Right forelimb (tissue), 1 donor: ENCODE data around the gene NSRP1.
"Not testable (repeated sequence)": the region's sequence is repeated elsewhere in the genome, so short reads cannot be mapped to it uniquely, and the experiment has no call there.

Experiments used
- DNase-seq: peaks from one replicate; pipeline ENCODE4 v3.0.0-alpha.2; 2018

Gene NSRP1

GRCh38 chr17:30124273-30124796 is 7.7 kb downstream of the NSRP1 start:
- no peak for DNase-seq

GRCh38 chr17:30130121-30130520 is 13.5 kb downstream of the NSRP1 start:
- no peak for DNase-seq

DNA sequence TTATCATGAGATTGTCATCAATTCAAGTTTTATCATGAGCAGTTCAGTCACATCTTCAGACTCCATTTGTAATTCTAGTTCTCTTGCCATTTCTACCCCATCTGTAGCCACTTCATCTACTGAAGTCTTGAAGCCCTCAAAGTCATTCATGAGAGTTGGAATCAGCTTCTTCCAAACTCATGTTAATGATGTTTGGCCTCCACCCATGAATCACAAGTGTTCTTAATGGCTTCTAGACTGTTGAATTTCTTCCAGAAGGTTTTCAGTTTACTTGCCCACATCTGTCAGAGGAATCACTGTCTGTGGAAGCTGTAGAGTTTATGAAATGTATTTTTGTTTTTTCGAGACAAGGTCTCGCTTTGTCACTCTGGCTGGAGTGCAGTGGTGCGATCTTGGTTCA is 16.0 kb downstream of the NSRP1 start:
- DNase-seq: no peak

DNA sequence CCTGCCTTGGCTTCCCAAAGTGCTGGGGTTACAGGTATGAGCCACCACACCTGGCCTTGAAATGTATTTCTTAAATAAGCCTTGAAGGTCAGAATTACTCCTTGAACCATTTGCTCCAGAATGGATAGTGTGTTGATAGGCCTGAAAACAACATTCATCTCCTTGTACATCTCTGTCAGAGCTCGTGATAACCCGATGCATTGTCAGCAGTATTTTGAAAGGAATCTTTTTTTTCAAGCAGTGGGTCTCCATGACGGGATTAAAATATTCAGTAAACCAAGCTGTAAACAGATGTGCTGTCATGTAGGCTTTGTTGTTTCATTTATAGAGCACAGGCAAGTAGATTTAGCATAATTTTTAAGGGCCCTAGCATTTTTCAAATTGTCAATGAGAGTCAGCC is 16.6 kb downstream of the NSRP1 start:
- DNase-seq: no peak

DNA sequence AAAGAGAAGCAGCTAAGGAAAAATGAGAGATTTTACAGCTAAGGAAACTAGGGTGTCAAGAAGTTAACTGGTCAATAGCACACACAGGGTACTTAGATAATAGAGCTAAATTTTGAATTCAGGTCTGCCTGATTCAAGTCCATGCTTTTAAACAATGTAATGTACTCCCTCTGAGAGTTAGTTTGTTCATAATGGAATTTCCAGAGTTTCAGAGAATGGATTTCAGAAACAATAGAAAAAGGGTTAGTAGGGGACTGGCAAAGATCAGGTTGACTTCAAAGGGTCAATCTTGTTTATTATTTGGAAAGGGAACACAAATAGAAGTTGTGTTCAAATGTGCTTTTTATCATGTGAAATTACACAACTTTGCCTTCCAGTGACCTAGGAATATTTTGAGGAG is 17.9 kb downstream of the NSRP1 start:
- DNase-seq: no peak

DNA sequence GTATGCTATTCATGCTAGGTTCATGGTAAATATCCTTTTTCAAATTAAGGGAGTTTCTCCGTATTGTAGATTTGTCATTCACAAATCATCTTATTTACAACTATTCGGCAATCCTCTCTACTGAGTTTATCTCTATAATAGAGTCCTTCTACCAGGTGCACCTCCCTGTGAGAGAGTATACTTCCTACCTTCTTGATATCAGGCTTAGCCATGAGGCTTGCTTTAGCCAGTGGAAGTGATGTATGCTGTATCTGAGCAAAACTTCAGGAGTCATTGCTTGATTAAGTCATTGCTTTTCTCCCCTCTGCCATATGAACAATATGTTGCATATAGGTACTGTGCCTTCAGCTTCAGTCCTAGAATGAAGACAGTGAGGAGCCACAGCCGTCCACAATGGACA is 20.5 kb downstream of the NSRP1 start:
- DNase-seq: no peak

DNA sequence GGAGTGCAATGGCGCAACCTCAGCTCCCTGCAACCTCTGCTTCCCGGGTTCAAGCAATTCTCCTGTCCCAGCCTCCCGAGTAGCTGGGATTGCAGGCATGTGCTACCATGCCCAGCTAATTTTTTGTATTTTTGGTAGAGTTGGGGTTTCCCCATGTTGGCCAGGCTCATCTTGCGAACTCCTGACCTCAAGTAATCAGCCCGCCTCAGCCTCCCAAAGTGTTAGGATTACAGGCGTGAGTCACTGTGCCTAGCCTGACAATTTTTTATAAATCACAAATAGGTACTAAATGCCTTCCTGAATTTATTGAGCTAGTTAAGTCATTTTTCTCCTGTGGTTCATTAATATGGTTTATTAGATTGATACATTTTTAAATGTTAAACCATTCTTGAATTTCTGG is 31.2 kb downstream of the NSRP1 start:
- not testable (repeated sequence) for DNase-seq

DNA sequence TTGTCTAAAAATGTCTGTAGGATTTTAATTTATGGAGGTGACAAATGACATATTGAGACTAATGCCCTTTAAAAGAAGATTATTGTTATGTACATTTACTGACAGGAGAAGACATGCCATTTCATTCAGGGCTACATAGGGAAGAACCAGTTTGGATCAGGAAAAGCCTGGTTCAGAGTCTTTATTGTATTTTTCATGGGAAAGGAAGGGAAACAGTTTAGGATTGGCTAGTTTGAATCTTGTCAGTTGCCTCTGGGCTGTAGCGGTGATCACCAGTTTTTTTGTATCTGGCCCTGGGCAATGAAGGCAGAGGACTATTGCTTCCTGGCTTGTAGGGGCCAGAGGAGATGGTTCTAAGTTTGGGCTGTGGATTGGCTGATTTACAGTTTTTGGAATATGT is 31.8 kb downstream of the NSRP1 start:
- DNase-seq: no peak

- DNase-seq: no peak
Observed at GRCh38 chr17:30151471-30151870, 34.9 kb downstream of the NSRP1 start.

DNA sequence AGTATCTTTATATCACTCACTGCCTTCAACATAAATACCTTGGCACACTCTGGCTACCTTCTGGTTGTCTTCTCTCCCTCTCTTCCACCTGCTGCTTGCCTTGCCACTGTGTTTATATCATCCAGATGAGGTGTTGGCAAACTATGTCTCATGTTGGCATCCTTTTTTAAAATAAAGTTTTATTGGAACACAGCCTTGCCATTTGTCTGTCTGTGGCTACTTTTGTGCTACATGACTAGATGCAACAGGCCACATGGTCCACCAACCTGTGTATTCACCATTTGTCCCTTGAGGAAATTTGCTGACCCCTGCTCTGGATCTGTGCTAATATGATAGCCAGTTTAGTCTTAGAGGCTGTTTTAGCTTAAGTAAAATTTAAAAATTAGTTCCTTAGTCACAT is 36.8 kb downstream of the NSRP1 start:
- no peak for DNase-seq

GRCh38 chr17:30155389-30155788 is 38.8 kb downstream of the NSRP1 start:
- DNase-seq: no peak

GRCh38 chr17:30158896-30159625 is 42.4 kb downstream of the NSRP1 start:
- no peak for DNase-seq

- no peak for DNase-seq
Observed at GRCh38 chr17:30160419-30161172, 44.0 kb downstream of the NSRP1 start.

GRCh38 chr17:30161601-30162000 is 45.0 kb downstream of the NSRP1 start:
- no peak for DNase-seq

DNA sequence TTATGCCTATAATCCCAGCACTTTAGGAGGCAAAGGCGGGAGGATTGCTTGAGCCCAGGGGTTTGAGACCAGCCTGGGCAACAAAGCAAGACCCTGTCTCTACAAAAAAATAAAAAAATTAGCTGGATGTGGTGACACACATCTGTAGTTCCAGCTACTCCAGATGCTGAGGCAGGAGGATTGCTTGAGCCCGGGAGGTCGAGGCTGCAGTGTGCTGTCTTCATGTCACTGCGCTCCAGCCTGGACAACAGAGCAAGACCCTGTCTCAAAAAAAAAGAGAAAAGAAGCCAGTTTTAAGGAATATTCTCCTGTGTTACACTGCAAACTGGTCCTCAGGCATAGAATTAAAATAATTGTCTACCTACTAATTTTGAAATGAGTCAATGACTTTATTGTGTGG is 47.9 kb downstream of the NSRP1 start:
- DNase-seq: no peak

GRCh38 chr17:30165147-30165546 is 48.5 kb downstream of the NSRP1 start:
- no peak for DNase-seq

GRCh38 chr17:30165960-30166359 is 49.3 kb downstream of the NSRP1 start:
- DNase-seq: no peak

DNA sequence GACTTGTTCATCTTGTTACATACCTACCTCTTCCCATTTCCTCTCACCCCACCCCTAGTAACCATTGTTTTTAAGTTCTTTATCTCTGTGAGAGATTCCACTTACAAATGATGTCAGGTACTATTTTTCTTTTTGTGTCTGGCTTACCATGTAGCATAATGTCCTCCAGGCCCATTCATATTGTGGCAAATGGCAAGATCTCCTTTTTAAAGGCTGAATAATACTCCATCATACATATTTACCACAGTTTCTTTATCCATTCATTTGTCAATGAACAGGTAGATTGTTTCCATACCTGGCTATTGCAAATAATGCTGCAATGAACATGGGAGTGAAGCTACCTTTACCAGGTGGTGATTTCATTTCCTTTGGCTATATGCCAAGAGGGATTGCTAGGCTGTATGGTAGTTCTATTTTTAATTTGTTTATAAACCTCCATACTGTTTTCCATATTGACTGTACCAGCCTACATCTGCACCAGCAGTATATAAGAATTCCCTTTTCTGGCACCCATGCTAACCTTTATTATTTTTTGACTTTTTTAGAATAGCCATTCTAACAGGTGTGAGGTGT is 53.9 kb downstream of the NSRP1 start:
- DNase-seq: no peak

GRCh38 chr17:30172560-30172959 is 55.9 kb downstream of the NSRP1 start:
- DNase-seq: no peak

DNA sequence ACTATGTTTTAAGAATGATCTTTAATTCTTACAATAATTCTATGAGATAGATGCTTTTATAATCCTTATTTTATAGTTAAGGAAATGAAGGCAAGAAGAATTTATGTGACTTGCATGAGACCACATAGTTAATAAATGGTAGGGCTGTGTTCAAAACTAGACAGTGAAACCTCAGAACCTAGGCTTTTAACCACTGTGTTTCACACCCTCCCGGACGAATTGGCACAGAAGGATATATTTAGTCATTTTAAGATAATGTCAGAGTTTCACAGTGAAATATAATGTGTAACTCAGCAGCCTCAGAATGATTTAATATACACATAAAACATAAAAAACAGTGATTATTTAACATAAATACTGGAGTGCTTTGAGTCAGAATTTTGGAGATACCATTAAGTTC is 57.0 kb downstream of the NSRP1 start:
- DNase-seq: no peak

- no peak for DNase-seq
Observed at GRCh38 chr17:30174556-30174955, 57.9 kb downstream of the NSRP1 start.

DNA sequence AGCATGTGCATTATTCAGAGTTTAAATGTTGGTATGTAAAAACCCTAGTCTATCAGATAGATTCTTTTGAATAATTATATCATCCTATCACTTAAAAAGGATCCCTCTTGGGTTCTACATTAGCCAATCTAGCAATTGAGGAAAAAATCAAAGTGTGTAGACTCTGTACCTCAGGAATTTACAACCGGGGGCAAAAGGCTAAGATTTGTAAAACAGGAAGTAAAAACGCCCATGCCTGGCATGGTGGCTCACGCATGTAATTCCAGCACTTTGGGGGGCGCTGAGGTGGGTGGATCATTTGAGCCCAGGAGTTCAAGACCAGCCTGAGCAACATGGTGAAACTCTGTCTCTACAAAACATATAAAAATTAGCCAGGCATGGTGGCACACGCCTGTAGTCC is 60.2 kb downstream of the NSRP1 start:
- DNase-seq: no peak

GRCh38 chr17:30186761-30187160 is 70.1 kb downstream of the NSRP1 start:
- DNase-seq: no peak

GRCh38 chr17:30187573-30187972 is 71.0 kb downstream of the NSRP1 start:
- DNase-seq: no peak
